Measurements from ENCODE around the gene SLC6A9.
A peak's percentile ranks its signal among the peaks of the same experiment; 100 is the strongest.

The SLC6A9 gene

GRCh38 chr1:44002165-44002564 is 29.1 kb downstream of the SLC6A9 start:
- DNase-seq (ENCODE audit: low read depth, low spot score), result no peak

GRCh38 chr1:44000122-44000665 is 31.1 kb downstream of the SLC6A9 start:
- DNase-seq (ENCODE audit: low read depth, low spot score), result no peak

GRCh38 chr1:43999455-43999854 is 31.8 kb downstream of the SLC6A9 start:
- DNase-seq (ENCODE audit: low read depth, low spot score), result no peak

DNA sequence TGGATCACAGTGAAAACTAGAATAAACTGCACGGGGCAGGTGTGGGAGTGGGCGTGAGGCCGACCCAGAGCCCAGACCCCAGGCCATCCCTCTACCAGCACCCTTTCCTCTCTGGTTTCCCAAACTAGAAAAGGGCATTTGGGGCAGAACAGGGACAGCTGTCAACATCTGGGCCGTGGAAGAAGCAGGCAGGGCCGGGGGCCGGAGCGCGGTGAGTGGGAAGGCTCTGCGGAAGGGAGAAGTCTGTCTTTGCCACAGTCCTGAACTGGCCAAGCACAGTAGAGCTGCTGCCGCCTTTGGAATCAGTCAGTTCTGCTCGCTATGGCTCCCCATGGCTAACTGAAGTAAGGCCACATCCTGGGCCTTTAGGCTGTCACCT is 33.3 kb downstream of the SLC6A9 start:
- DNase-seq (ENCODE audit: low read depth, low spot score), result no peak

DNA sequence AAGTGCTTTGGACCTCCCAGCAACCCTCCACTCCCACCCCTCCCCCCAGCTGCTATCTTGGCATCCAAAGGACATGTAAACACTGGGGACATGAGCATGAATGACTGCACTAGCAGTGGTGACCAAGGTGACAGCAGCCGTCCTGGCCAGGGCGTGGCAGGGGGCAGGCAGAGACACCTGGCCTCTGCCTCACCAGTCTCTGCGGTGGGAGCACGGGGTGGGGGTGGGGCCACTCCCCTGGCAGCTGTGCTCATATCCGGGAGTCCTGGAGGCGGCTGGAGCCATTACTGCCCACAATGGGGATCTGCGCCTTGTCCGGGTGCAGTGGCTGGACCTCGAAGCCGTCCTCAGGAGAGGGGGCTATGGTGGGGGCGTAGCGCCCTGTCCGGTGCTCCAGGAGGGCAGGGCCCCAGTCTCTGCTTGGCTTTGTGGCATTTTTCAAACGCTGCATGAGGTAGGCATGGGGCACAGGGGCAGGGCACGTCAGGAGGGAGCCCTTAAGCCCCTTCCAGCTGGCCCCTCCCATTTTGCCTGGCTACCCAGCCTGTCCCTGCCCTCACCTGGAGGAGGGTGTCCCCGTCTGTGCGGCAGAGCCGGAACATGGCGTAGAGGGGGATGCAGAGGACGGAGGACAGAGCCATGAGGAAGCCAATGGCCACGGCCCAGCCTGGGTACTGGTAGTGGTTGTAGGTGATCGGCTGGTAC is 33.8 kb downstream of the SLC6A9 start:
- no peak for DNase-seq (ENCODE audit: low read depth, low spot score)

DNA sequence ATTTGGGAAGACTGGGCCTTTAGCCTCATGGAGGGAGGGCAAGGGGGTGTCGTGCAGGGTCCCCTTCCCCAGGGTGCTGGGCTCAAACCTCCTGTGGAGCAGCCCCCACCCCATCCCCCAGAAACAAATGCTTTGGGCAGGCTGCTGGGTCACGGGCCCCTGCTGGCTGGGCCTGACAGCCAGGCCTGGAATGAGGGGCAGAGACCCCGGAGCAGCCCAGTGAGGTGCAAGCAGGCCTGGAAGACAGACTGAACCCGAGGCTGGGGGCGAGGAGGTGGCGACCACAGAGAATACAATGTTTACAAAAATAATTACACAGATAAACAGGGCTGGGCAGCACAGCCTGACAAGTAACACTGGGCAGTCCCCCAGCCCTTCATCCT is 34.5 kb downstream of the SLC6A9 start:
- DNase-seq (ENCODE audit: low read depth, low spot score), result no peak

GRCh38 chr1:43995984-43996732 is 35.1 kb downstream of the SLC6A9 start:
- DNase-seq (ENCODE audit: low read depth, low spot score), result no peak

DNA sequence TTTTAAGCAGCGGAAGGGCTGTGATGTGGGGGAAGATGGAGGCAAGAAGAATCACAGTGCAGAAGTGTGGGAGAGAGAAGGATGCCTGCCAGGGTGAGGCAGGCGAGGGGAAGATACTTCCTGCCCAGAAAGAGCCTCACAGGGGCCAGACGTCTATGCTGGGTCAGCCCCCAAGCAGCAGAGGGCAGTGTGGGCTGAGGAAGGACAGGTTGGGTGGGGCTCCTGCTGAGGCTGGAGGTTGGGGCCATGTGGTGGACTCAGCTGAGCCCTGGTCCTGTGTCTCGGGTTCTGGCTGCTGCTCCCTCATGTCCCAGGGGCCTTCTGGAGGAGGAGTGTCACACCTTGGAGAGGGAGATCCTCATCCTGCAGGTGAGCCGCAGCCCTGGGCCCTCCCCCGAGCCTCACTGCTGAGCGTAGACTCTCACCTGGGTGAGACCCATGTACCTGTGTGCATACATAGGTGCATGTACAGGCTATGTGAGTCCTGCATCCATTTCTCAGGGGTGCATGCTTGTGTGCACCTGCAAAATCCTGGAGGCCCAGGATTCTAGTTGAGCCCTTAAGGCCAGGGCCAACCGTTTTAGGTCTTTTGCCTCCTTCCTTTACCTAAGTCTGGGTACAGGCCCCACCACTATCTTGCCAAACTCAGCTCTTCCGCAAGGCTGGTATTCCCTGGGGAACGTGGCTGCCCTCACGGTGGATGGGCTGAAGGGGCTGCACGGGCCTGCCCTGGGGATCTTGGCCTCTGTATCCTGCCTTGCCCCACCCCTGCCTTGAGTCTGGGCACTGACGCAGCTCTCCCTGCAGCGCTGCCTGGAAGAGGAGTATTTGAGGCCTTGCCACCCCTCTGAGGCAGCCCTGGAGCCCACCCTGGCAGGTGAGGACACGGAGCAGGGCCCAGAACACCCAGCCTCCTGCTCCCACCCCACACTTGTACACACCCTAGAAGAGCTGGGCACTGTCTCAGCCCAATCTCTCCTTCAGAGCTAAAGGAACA is 36.2 kb downstream of the SLC6A9 start:
- DNase-seq (ENCODE audit: low read depth, low spot score), result no peak

DNA sequence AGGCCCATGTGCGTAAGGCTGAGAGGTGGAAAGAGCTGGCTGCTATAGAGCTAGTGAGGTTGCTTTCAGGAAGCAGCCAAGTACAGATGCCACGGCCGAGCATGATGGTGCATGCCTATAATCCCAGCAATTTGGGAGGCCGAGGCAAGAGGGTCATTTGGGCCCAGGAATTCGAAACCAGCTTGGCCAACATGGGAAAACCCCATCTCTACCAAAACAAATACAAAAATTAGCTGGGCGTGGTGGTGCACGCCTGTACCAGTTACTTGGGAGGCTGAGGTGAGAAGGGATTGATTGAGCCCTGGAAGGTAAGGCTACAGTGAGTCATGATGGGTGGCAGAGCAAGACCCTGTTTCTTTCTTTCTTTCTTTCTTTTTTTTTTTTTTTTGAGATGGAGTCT is 37.2 kb downstream of the SLC6A9 start:
- DNase-seq (ENCODE audit: low read depth, low spot score), result no peak

GRCh38 chr1:43993206-43993914 is 37.9 kb downstream of the SLC6A9 start:
- no peak for DNase-seq (ENCODE audit: low read depth, low spot score)

DNA sequence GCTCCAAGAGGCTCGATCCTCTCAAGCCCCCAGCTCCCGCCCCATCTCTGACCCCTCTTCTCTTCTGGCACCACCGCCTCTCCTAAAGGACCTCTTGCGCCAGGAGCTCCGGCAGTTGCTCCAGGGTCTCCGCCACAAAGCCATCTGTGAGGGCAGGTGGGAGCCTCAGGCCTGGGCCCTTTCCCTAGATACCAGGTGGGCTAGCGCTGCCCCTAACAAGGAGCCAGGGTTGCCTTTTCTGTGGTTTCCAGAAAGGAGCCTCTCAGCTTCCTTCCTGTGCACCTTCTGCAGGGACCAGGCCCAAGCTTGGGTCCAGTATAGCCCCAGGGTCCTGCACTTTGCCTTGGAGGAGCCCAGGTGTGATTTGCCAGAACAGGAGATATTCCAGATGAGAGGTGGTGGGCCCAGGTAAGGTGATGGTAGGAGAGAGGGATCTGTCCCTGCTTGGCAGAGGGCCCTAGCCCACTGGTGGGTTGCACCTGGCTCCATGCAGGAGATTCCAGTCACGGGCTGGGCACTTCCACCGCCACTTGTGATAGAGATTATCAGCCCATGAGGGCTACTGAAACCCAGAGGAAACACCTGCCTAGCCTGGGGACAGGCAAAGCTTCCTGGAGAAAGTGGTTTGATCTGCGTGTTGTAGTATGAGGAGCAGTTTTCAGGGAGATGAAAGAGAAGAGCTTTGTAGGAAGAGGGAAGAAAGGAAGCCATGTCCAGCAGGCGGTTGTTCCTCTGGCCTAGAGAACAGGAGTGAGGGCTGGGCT is 38.8 kb downstream of the SLC6A9 start:
- no peak for DNase-seq (ENCODE audit: low read depth, low spot score)

- peak; percentile 48 for DNase-seq (ENCODE audit: low read depth, low spot score)
Measured at GRCh38 chr1:43991476-43992231, 39.6 kb downstream of the SLC6A9 start, which contains the start of gene CCDC24. TSS of gene CCDC24 (plus strand) at chr1:43991599. CDS start at chr1:43991879, 280 bp downstream.

DNA sequence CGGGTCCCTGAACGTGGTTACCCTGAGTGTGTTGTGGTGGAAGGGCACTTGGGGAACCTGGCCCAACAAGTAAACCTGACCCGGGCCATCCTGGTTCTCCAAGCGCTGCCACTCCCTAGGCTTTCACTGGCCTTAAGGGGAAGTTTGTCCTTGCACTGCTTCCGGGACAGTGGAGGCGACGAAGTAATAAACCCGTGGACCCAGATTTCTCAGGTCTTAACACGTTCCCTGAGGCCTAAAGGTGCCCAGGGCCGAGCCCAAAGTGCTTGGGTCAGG is 40.1 kb downstream of the SLC6A9 start:
- DNase-seq (ENCODE audit: low read depth, low spot score), result no peak

- DNase-seq (ENCODE audit: low read depth, low spot score), result no peak
Measured at GRCh38 chr1:43990271-43991199, 40.7 kb downstream of the SLC6A9 start.

DNA sequence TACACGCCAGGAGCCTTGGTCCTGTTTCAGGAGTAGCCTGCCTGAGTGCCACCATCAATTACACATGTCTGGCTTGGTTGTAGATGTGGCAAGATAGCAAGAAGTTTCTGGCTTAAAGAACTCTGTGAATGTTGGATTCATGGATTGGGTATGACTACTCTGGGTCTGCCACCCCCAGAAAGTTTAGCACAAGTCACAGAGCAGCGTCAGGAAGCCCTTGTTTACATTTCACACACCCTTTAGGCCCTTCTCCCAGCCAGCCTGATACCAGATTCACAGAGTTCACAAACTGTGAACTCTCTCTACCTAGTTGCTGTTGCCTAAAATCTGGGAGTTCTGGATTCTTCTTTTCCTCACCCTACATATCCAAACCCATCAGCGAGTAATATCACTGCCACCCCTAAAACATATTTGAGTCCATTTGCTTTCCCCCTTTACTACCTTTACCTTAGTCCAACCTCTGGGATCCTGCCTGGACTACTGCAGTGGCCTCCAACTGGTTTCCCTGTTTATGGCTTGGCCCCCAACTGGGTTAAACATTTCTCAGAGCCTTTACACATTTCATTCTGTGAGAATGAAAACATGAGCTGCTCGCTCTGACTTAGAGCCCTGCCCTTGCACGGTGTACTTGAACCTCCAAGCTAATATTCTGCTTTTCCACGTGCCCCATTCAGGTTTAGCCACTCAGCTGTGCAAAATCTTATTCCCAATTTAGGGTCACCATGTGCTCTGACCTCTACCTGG is 43.9 kb downstream of the SLC6A9 start:
- no peak for DNase-seq (ENCODE audit: low read depth, low spot score)

DNA sequence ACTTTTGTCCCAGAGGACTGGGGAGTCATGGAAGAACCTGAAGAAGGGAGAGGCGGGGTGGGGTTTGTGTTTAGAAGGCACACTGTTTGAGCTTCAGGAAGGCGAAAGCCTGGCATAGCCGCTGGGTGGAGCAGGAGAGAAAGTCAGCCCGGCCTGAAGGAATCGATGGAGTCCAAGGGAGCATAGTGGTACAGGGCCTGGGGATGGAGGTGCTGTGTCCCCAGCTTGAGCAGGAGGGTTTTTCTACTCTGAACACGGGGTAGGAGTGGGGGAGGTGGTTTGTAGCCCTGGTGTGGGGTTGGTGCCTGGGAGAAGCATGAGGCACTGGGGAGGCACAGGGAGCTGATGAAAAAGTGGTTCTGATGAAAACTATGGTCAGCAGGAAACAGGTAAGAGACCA is 44.5 kb downstream of the SLC6A9 start:
- no peak for DNase-seq (ENCODE audit: low read depth, low spot score)

- no peak for DNase-seq (ENCODE audit: low read depth, low spot score)
Measured at GRCh38 chr1:43985984-43986595, 45.2 kb downstream of the SLC6A9 start.

- no peak for DNase-seq (ENCODE audit: low read depth, low spot score)
Measured at GRCh38 chr1:43984855-43985254, 46.4 kb downstream of the SLC6A9 start.
